ENCODE measurements around the gene TRAK1.

GRCh38 chr3:42214565-42215283 is 123.6 kb downstream of the TRAK1 start:
- no peak for TF ChIP-seq CTCF (IDR thresholded peaks at IDR 0.05)
- TF ChIP-seq POLR2AphosphoS5 (IDR thresholded peaks at IDR 0.05): no peak
- TF ChIP-seq POLR2A (IDR thresholded peaks at IDR 0.05): no peak
